GM12878 (cell line): Measurements from ENCODE around the gene FBXL2.

ENCODE experiments used
- BHLHE40 ChIP-seq, 2 experiments: fragments of 450-650 bp in 1 of 2; IDR thresholded peaks; 2 replicates each; pipeline ENCODE4 v1.6.1; 2011 to 2017; ENCODE audit warnings: low read depth in 2 of 2, borderline replicate concordance in 1 of 2, improper control_type of control experiment in 1 of 2, low read length in 1 of 2, mild to moderate bottlenecking in 1 of 2
- CEBPZ ChIP-seq: fragments of 150-350 bp; IDR thresholded peaks from 2 replicates; pipeline ENCODE4 v1.6.1; 2016; ENCODE audit warnings: low read depth, low read length
- CHD2 ChIP-seq: IDR thresholded peaks from 2 replicates; pipeline ENCODE4 v1.6.1; 2011; ENCODE audit warnings: low read depth, low read length, improper control_type of control experiment, borderline replicate concordance
- CTCF ChIP-seq, 3 experiments: IDR thresholded peaks in 2 of 3; conservative IDR thresholded peaks in 1 of 3; 2 replicates each; pipeline ENCODE4 v1.5.1; 2011; ENCODE audit warnings: low read depth in 3 of 3, low read length in 3 of 3, mild to moderate bottlenecking in 3 of 3, control low read depth in 2 of 3, moderate library complexity in 2 of 3, inconsistent platforms in 1 of 3, mixed read lengths in 1 of 3; ENCODE audit not compliant: control insufficient read depth in 2 of 3, insufficient read depth in 1 of 3; ENCODE audit errors: extremely low read depth in 1 of 3
- EGR1 ChIP-seq, 2 experiments: IDR thresholded peaks; 1 replicate in 1 of 2; 2 replicates in 1 of 2; pipeline ENCODE4 v1.6.1; 2011 to 2012; ENCODE audit warnings: low read depth in 2 of 2, low read length in 2 of 2, borderline replicate concordance in 1 of 2, mild to moderate bottlenecking in 1 of 2, moderate library complexity in 1 of 2
- ELK1 ChIP-seq: IDR thresholded peaks from 2 replicates; pipeline ENCODE4 v1.6.1; 2012; ENCODE audit warnings: low read depth, low read length, improper control_type of control experiment
- MAX ChIP-seq: IDR thresholded peaks from 2 replicates; pipeline ENCODE4 v1.6.1; 2012; ENCODE audit warnings: low read depth, low read length, improper control_type of control experiment
- MEF2A ChIP-seq: IDR thresholded peaks from 2 replicates; pipeline ENCODE4 v1.6.1; 2011; ENCODE audit warnings: low read depth, mild to moderate bottlenecking, low read length, moderate library complexity; ENCODE audit not compliant: insufficient read depth
- MYC ChIP-seq: IDR thresholded peaks from 2 replicates; pipeline ENCODE4 v1.6.1; 2011; ENCODE audit warnings: mild to moderate bottlenecking, low read length, moderate library complexity, inconsistent platforms; ENCODE audit not compliant: insufficient read depth, insufficient replicate concordance, insufficient read length, severe bottlenecking
- SPI1 ChIP-seq: IDR thresholded peaks from 2 replicates; pipeline ENCODE4 v1.6.1; 2011; ENCODE audit warnings: low read depth, mild to moderate bottlenecking, low read length, moderate library complexity, borderline replicate concordance; ENCODE audit not compliant: insufficient read depth
- TAF1 ChIP-seq: IDR thresholded peaks from 2 replicates; pipeline ENCODE4 v1.6.1; 2011; ENCODE audit warnings: mild to moderate bottlenecking, low read depth, low read length, borderline replicate concordance
- YY1 ChIP-seq: IDR thresholded peaks from 2 replicates; pipeline ENCODE4 v1.6.1; 2011; ENCODE audit warnings: low read depth, mild to moderate bottlenecking, low read length
- ZBTB33 ChIP-seq: fragments of 450-650 bp; IDR thresholded peaks from 2 replicates; pipeline ENCODE4 v1.6.1; 2017; ENCODE audit warnings: mild to moderate bottlenecking

GRCh38 chr3:33402936-33403335 lies 125.7 kb downstream of the FBXL2 start:
- TF ChIP-seq YY1: no peak
- no peak for TF ChIP-seq MEF2A
- no peak for TF ChIP-seq CTCF (IDR thresholded peaks at IDR 0.05 in 2 of 3, conservative IDR thresholded peaks at IDR 0.05 in 1 of 3; ENCODE audit: control insufficient read depth in 2 of 3, extremely low read depth in 1 of 3, insufficient read depth in 1 of 3, low read depth in 3 of 3, low read length in 3 of 3)
- no peak for TF ChIP-seq TAF1
- TF ChIP-seq CEBPZ: no peak
- no peak for TF ChIP-seq EGR1 (IDR thresholded peaks at IDR 0.05; ENCODE audit: borderline replicate concordance in 1 of 2, low read depth in 2 of 2, low read length in 2 of 2)
- TF ChIP-seq CHD2: no peak
- no peak for TF ChIP-seq ZBTB33
- TF ChIP-seq MYC: no peak
- no peak for TF ChIP-seq MAX
- TF ChIP-seq SPI1: no peak
- TF ChIP-seq ELK1: no peak
- TF ChIP-seq BHLHE40 (IDR thresholded peaks at IDR 0.05; ENCODE audit: borderline replicate concordance in 1 of 2, low read depth in 2 of 2, low read length in 1 of 2): no peak
